SW 1271 (cell line): Measurements from ENCODE around the gene FCGR3B.
A peak's percentile ranks its signal among the peaks of the same experiment; 100 is the strongest.
"Not testable (repeated sequence)": the region's sequence is repeated elsewhere in the genome, so short reads cannot be mapped to it uniquely, and the experiment has no call there.

Source experiments
- DNase-seq, 2 experiments: peaks; one replicate each; lab custom pipeline; 2025; lab: John Stamatoyannopoulos, UW

The FCGR3B gene

GRCh38 chr1:161631076-161631475 lies at the start of gene FCGR3B:
Gene FCGR3B (minus strand): TSS chr1:161631176. CDS start chr1:161631094, 82 bp downstream.
- no peak for DNase-seq

DNA sequence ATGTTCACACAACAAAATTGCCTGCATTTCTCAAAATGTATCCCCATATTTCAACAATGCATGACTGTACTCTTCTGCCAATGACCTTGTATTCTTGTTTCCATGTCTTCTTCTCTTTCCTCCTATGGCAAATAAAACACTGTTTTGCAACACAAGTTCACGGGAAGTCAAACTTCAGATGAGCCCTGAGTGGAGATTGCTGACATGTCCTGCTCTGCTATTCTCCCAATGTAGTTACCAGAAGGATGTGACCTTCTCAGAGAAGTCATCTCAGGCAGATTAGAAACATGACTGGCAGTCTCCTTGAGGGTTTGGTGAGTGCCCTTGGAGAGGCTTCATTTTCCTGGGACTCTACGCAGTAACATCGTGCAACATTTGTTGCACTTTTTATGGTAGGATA lies 47.5 kb upstream of the FCGR3B start:
- no peak for DNase-seq

GRCh38 chr1:161676958-161677689 lies 46.1 kb upstream of the FCGR3B start:
- DNase-seq = no peak

DNA sequence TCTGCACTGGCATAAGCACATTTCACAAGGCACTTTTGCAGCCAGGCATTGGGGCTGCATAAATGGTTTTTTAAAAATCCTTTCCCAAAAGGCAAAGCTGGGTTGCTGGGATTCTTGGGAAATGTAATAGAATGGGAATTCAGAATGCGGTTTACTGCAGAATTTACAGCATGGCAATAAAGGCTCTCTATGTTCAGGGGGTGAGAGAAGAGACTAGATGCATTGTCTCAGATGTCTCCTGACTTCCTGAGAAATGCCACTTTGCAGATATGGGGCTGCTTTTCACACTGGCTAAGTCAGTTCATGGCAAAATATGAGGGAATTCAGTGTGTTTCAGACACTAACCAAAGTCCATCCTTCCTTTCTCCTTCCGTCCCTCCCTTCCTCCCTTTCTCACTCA lies 45.5 kb upstream of the FCGR3B start:
- DNase-seq = no peak

- not testable (repeated sequence) for DNase-seq
Observed at GRCh38 chr1:161674908-161675307, 43.9 kb upstream of the FCGR3B start.

GRCh38 chr1:161674447-161674846 lies 43.5 kb upstream of the FCGR3B start:
- DNase-seq = not testable (repeated sequence)

DNA sequence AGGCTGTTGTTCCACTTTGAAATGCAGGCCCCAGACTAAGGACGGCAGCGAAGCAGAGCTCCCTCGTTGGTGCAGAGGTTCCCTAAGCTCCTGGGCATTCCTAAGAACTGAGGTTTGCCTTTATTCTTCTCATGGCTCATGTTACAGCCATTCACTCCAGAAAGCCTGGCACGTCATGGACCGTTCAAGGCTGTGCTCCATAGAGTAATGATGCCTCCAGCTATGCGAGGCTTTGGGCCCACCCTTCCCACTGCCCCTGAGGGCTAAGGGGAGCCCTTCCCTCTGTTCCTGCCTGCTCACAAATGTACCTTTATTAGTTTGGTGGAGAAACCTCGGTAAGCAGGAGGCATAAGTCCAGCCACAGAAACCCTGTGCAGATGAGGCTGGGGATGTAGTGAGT lies 42.5 kb upstream of the FCGR3B start:
- not testable (repeated sequence) for DNase-seq

DNA sequence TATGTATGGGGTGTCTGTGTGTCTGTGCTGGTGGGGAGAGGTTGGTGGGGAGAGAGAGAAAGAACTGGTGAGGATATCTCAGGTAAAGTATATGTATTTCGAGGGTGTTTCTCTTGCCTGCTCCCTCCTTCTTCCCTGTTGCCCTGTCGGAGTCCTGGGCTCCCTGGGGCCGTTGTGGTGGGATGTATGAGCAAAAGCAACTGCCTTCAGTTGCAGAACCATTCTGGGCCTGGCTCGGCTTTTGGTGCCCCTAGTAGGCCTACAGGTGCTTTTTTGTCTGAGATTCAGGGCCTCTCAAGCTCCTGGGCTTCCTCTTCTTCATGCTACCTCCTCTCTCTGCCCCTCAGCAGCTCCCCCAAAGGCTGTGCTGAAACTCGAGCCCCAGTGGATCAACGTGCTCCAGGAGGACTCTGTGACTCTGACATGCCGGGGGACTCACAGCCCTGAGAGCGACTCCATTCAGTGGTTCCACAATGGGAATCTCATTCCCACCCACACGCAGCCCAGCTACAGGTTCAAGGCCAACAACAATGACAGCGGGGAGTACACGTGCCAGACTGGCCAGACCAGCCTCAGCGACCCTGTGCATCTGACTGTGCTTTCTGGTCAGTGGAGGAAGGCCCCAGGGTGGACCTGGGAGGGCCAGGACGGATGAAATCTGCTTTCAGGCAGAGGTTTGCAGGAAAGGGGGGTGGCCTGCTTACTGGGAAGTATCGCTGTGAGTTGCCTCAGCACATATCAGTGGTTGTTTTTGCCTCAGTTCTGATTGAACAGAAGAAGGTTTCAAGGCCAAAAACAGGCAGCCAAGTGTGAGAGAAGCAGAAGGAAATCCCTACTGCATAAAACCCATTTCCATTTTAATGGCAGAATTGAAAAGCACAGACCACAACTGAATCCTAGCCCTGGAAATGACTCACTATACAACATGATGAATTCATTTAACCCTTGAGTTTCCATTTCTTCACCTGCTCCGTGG lies 40.4 kb upstream of the FCGR3B start:
- DNase-seq = not testable (repeated sequence)

DNA sequence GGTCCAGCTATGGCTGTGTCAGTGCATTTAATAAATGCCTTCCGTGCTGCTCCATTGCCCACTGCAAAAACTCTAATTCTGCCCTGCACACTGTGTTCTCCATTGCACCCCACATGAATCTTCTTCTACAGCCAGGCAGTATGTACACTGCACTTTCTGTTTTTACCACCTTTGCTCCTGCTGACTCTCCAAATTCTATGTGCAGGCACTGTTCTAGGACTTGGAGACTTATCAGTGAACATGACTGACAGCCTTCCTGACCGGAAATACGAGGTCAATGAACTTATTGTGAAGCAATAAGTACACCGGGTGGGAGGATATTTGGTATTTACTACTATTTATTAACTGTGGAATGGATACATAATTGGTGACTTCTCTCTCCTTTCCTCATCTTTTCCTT lies 33.7 kb upstream of the FCGR3B start:
- DNase-seq = not testable (repeated sequence)

DNA sequence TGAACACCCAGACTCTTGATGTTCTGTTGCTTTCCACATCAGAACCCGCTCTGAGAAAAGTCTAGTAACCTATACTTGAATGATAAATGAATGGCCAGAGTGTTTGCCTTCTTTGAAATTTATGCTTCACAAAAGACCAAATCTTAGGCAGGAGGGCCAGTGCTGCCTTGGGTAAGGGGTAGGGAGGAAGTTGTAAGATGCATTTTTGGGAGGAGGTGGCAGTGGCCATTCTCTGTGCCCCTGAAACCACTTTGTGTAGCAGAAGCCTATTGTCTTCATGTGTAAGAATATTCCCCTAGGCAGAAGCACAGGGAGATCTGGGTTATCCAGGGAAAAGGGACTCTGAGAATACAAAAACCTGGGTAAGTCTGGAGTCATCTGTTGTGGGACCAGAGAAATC lies 32.6 kb upstream of the FCGR3B start:
- not testable (repeated sequence) for DNase-seq

DNA sequence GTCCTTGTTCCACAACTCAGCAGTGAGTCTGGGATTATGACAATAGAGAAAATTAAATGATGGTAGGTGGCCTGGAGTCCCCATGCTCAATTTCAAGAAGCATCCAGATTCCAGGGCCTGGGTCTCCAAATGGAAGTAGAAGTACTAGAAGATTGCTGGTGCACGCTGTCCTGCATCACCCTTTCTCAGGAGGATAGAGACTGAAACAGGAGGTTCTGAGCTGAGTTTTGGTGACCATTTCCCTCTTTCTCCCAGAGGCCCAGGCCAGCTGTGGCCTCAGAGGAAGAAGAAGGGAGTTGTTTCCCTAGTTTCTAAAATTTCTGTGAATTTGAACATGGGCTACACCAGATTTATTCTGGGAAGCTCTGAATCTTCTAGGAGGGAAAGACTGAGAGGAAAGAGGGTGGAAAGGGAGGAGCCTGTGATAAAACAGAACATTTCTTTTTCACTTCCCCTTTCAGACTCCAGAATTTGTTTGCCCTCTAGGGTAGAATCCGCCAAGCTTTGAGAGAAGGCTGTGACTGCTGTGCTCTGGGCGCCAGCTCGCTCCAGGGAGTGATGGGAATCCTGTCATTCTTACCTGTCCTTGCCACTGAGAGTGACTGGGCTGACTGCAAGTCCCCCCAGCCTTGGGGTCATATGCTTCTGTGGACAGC lies 31.8 kb upstream of the FCGR3B start, which contains the start of gene FCGR2B:
Gene FCGR2B (plus strand): TSS at position 460 of the 656 bp plus-strand sequence. CDS start 99 bp downstream, at position 559.
- DNase-seq = not testable (repeated sequence)

- not testable (repeated sequence) for DNase-seq
Observed at GRCh38 chr1:161661660-161662311, 30.8 kb upstream of the FCGR3B start.

GRCh38 chr1:161658524-161658923 lies 27.5 kb upstream of the FCGR3B start:
- not testable (repeated sequence) for DNase-seq

DNA sequence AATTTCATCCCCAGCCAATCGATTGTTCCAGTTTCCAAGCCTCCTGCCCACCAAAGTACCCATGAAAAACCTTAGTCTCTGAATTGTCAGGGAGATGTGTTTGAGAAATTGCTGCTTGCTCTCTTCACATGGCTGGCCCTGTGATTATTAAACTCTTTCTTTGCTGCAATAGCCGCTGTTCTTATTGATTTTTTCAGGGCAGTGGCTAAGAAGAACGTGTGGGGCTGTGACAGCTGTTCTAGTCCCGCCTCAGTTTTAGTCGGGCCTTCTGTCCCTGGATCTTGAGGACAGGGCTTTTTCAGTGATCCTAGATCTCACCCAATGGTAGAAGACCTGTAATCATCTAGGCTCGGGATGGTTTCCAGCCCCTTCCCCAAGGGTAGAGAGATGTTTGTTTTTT lies 23.0 kb upstream of the FCGR3B start:
- DNase-seq = not testable (repeated sequence)

DNA sequence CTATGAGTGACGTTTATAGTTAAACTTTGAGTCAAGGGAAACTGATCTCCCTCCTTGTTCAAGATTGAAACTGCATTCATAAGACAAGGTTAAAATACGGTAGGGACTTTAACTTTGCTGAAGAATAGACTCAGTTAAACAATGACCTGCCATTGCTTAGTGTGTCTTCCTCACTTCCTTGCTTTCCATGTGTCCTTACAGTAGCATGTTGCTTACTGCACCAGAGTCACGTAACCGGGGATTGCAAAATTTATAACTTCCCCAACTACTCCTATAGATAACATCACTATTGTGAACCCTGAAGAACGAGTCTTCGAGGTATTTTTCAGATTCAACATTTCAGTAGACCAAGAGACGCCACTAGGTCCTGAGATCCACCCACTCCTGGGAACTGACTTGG lies 22.6 kb upstream of the FCGR3B start:
- DNase-seq = not testable (repeated sequence)

GRCh38 chr1:161647507-161648360 lies 16.8 kb upstream of the FCGR3B start:
- peak in 1 of 2 experiments; percentile 3 for DNase-seq

DNA sequence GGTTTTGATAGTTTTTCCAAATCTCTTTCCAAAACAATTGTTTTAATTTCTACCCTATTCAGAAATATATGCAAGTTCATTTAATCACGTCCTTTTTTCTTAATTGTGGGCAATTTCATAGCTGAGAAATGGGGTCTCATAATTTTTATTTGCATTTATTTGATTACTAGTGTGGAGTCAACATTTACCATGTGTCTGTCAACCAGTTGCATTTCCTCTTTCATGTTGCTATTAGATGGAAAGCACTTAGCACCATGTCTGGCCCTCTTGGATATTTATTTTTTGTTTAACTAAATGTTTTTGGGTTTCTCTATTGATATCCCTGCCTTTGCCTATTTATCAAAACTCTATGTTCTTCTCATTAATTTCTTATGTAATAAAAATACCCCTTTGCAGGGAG lies 13.9 kb upstream of the FCGR3B start:
- DNase-seq = not testable (repeated sequence)

DNA sequence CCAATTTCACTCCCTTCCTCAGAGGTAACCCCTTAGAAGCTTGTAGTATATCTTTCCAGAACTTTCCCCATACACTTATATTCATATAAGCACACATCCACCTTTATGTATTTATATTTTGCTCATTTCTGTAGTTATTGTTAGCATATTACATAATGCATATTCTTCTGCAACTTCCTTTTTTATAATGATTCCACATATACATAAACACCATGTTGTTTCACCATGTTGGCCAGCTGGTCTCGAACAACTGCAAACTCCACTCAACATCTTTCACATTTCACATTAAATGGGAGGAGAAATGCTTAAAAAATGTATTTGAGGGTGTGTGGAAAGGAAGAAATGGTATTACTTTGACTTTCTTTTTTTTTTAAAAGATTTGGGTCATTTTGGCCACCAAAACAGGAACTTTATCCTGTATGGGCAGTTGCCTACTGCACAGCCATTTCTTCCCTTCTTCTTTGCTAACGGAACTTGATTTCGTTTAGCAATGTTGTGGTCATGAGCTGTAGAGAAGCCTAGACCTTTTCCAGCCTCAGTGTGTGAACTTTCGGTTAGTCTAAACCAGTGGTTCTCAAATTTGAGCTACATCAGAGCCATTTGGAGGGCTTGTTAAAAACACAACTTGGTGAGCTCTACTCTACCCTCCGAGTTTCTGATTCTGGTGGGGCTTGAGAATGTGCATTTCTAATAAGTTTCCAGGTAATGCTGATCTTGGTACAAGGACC lies 12.7 kb upstream of the FCGR3B start:
- not testable (repeated sequence) for DNase-seq

DNA sequence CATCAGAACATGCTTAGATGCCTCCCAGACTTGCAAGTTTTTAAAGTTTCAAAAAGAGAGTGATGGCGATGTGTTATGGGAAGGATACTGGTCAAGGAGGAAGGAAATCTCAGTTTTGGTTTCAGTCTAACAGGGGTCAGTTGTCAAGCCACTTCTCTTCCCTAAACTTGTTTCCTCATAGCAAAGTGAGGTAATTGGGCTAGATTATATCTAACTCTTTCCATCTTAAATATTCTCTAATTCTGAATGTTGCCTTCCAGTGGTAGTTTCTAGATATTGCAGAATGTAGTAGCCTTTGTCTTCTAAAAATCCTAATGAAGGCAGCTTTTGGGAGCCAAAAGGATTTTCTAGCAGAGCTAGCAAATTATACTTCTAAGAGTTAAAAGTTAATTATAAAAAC lies 11.7 kb upstream of the FCGR3B start:
- not testable (repeated sequence) for DNase-seq

DNA sequence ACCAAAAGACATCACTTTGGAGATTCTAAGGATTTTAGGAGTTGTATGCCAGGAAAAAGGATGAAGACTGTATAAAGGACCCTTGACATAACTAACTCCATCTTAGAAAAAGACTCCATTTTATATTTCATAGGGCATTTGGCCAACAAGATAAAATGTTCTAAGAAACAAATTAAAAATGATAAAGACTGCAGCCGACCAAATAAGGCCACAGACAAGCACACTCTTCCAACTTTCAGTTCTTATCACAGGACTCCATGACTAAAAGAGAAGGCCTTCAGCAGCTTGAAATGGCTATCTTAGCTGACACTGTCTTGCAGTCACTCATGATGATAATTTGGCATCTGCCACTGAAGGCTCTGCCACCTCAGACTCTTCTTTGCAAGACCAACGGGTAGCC lies 8.2 kb upstream of the FCGR3B start:
- not testable (repeated sequence) for DNase-seq
